Neural progenitor cell (in vitro differentiated cells): ENCODE data around the gene MED31. TPM values are rescaled to one million over a fixed set of nuclear protein-coding genes. Genes with fewer than 3 reads are reported as not detected.
A peak's percentile ranks its signal among the peaks of the same experiment; 100 is the strongest.

Source experiments
- DNase-seq: peaks from one replicate; pipeline ENCODE4 v3.0.0-alpha.2; 2016; ENCODE audit warnings: low spot score
- H2AFZ ChIP-seq: fragments of 200-600 bp; sonication (generic); replicated peaks from 2 replicates; pipeline ENCODE4 v1.6.1; 2016; ENCODE audit warnings: antibody characterized with exemption
- H3F3A ChIP-seq: fragments of 200-600 bp; sonication (generic); 2 replicates; pipeline ENCODE4 v1.6.1; 2016; ENCODE audit warnings: antibody characterized with exemption, low read depth
- H3K27ac ChIP-seq: fragments of 200-600 bp; sonication (generic); 2 replicates; pipeline ENCODE4 v1.5.1; 2016; ENCODE audit warnings: mild to moderate bottlenecking
- H3K27me3 ChIP-seq: fragments of 200-600 bp; sonication (generic); 2 replicates; pipeline ENCODE4 v1.6.1; 2016; ENCODE audit warnings: mild to moderate bottlenecking, moderate library complexity
- H3K36me3 ChIP-seq: fragments of 200-600 bp; sonication (generic); 2 replicates; pipeline ENCODE4 v1.5.1; 2016
- H3K4me1 ChIP-seq: fragments of 200-600 bp; sonication (generic); 2 replicates; pipeline ENCODE4 v1.6.1; 2016; ENCODE audit warnings: mixed run types
- H3K4me2 ChIP-seq: fragments of 200-600 bp; sonication (generic); 2 replicates; pipeline ENCODE4 v1.6.1; 2016
- H3K4me3 ChIP-seq: fragments of 200-600 bp; sonication (generic); 2 replicates; pipeline ENCODE4 v1.5.1; 2016
- H3K79me2 ChIP-seq: fragments of 200-600 bp; sonication (generic); 2 replicates; pipeline ENCODE4 v1.6.1; 2016; ENCODE audit warnings: low read depth
- H3K9ac ChIP-seq: fragments of 200-600 bp; sonication (generic); 2 replicates; pipeline ENCODE4 v1.6.1; 2016
- H3K9me3 ChIP-seq: fragments of 200-600 bp; sonication (generic); 2 replicates; pipeline ENCODE4 v1.5.1; 2016; ENCODE audit warnings: low read depth
- H4K20me1 ChIP-seq: fragments of 200-600 bp; sonication (generic); 2 replicates; pipeline ENCODE4 v1.6.1; 2016; ENCODE audit warnings: low read depth
- H3K27ac Mint-ChIP-seq: 3 replicates; pipeline ENCODE4 v1.8.0; 2021; ENCODE audit warnings: mixed read lengths
- H3K27me3 Mint-ChIP-seq: 2 replicates; pipeline ENCODE4 v1.8.0; 2022; ENCODE audit warnings: low read depth, mild to moderate bottlenecking, inconsistent platforms, moderate library complexity, mixed read lengths; ENCODE audit not compliant: insufficient read depth
- H3K36me3 Mint-ChIP-seq: 3 replicates; pipeline ENCODE4 v1.8.0; 2021; ENCODE audit warnings: mixed read lengths
- H3K4me1 Mint-ChIP-seq: 3 replicates; pipeline ENCODE4 v1.8.0; 2021; ENCODE audit warnings: mixed read lengths
- H3K4me3 Mint-ChIP-seq: 3 replicates; pipeline ENCODE4 v1.8.0; 2021; ENCODE audit warnings: mild to moderate bottlenecking, moderate library complexity, mixed read lengths
- H3K9me3 Mint-ChIP-seq: 3 replicates; pipeline ENCODE4 v1.8.0; 2020; ENCODE audit warnings: mixed read lengths
- EZH2 ChIP-seq: fragments of 200-600 bp; sonication (generic); IDR thresholded peaks from 2 replicates; pipeline ENCODE4 v1.6.1; 2017; ENCODE audit warnings: antibody characterized with exemption, mild to moderate bottlenecking, moderate library complexity
- EZH2phosphoT487 ChIP-seq: fragments of 200-600 bp; sonication (generic); IDR thresholded peaks from 2 replicates; pipeline ENCODE4 v1.6.1; 2017; ENCODE audit warnings: antibody characterized with exemption
- total RNA-seq: library from RNA; depleted of rRNA; stranded (reverse); fragments of >200 nt; gene quantifications from 2 replicates; pipeline ENCODE4 v1.2.3, GENCODE V29; 2015; ENCODE audit warnings: low replicate concordance
- TF ChIP-seq, protein P1 (sequence below): fragments of 200-600 bp; sonication (generic); IDR thresholded peaks from 2 replicates; pipeline ENCODE4 v1.5.1; 2017; ENCODE audit warnings: antibody characterized with exemption, mild to moderate bottlenecking

MED31 gene
- total RNA-seq, 1 donor from 2014 or later = 35.7 TPM

DNA sequence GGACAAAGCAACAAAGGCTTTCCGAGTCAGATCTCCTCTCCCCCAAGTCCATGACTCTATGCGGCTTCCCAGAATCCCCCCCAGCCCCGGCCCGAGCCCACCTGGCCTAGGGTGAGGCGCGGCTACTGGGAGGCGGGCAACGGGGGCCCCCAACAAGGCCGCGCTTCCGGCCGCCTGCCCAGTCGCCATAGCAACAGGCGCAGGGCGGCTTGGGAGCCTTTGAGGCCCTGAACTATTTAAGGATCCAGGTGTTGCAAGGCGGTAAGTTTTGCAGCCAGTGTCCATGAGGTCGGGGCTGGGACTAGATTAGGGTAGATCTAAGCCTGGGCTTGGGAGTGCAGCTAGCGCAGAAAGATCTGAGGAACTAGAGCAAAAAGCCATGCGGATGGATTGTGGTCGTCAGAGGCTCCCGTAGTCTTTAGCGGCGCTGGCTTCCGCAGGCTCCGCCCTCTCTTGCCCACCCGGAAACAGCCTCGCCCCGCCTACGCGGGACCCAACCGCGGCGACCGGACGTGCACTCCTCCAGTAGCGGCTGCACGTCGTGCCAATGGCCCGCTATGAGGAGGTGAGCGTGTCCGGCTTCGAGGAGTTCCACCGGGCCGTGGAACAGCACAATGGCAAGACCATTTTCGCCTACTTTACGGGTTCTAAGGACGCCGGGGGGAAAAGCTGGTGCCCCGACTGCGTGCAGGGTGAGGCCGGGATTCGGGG lies 10.7 kb downstream of the MED31 start, which contains the start of the genes KIAA0753 and TXNDC17:
TSS of gene KIAA0753 (minus strand) at position 176 of the 711 bp plus-strand sequence. CDS start 5,608 bp downstream, outside the sequence.
TSS of gene TXNDC17 (plus strand) at position 525 of the 711 bp plus-strand sequence. CDS start at position 548, 23 bp downstream.
- peaks cover 18% of the 10 kb centered on the region for H4K20me1 ChIP-seq
- H3K79me2 ChIP-seq = peaks cover 64% of the 10 kb centered on the region
- H3K36me3 Mint-ChIP-seq = peaks cover 11% of the 10 kb centered on the region
- no peak for TF ChIP-seq EZH2
- TF ChIP-seq EZH2phosphoT487 = no peak
- TF ChIP-seq, protein P1, sequence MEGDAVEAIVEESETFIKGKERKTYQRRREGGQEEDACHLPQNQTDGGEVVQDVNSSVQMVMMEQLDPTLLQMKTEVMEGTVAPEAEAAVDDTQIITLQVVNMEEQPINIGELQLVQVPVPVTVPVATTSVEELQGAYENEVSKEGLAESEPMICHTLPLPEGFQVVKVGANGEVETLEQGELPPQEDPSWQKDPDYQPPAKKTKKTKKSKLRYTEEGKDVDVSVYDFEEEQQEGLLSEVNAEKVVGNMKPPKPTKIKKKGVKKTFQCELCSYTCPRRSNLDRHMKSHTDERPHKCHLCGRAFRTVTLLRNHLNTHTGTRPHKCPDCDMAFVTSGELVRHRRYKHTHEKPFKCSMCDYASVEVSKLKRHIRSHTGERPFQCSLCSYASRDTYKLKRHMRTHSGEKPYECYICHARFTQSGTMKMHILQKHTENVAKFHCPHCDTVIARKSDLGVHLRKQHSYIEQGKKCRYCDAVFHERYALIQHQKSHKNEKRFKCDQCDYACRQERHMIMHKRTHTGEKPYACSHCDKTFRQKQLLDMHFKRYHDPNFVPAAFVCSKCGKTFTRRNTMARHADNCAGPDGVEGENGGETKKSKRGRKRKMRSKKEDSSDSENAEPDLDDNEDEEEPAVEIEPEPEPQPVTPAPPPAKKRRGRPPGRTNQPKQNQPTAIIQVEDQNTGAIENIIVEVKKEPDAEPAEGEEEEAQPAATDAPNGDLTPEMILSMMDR = no peak
- peak within 1 kb of the TSS; percentile 70 for H3K9ac ChIP-seq
- H3K4me3 Mint-ChIP-seq = peak within 1 kb of the TSS; percentile 97
- H3K4me1 ChIP-seq = peaks cover 11% of the 10 kb centered on the region
- DNase-seq = peak; percentile 93
- peak within 1 kb of the TSS; percentile 54 for H3K27ac ChIP-seq
- H3F3A ChIP-seq = peaks cover 44% of the 10 kb centered on the region
- peak within 1 kb of the TSS; percentile 75 for H3K4me3 ChIP-seq
- peak within 1 kb of the TSS; percentile 95 for H3K4me2 ChIP-seq
- H2AFZ ChIP-seq = peak within 1 kb of the TSS; percentile 78
- peak within 1 kb of the TSS; percentile 100 for H3K27ac Mint-ChIP-seq
- no peaks in the 10 kb centered on the region for H3K27me3 Mint-ChIP-seq
- peaks cover 8% of the 10 kb centered on the region for H3K36me3 ChIP-seq
- no peaks in the 10 kb centered on the region for H3K9me3 ChIP-seq
- H3K4me1 Mint-ChIP-seq = peaks cover 27% of the 10 kb centered on the region
- no peaks in the 10 kb centered on the region for H3K27me3 ChIP-seq
- H3K9me3 Mint-ChIP-seq = no peaks in the 10 kb centered on the region

DNA sequence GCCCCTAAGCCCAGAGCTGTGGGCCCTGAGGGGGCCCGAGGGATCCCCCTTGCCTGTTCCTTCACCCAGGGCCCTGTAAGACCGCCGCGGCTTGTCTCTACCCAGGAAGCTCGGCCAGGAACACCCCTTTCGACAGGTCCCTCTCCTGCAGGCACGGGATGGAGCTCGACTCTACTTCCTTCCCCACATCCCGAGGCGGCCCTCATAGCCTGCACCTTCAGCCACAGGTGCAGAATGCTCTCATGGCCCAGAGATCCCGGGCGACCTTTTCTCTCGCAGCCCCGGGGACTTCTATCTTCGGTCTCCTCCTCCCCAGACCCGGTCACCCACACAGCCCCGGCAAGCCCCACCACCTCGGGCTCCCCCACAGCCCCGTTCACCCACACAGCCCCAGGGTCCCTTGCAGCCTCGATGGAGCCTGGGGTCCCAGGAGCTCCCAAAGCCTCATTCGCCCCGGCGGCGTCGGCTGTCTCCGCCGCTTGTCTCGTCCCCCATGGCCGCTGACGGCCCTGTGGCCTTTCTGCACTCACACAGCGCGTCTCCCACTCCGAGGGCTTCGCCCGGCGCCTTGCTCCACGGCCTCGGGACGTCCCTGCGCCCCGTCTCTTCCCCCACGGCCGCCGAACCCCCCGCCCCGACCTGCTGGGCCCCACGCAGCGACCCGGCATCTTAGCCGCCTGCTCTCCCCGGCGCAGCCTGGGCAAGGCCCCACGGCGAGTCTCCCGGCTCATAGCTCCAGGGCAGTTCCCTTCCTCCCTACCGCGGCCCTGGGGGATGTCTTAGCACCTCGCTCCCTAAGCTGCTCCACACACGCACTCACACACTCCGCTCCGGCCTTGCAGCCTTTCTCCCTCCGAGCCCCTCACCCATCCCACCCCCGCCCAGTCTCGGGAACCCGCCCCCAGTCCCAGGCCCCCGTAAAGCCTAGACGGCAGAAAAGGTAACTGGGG lies 11.5 kb downstream of the MED31 start:
- no peaks in the 10 kb centered on the region for H3K27me3 ChIP-seq
- peak overlapping the region; percentile 75 for H3K4me3 ChIP-seq
- peak overlapping the region; percentile 90 for H3K27ac Mint-ChIP-seq
- H4K20me1 ChIP-seq = peaks cover 18% of the 10 kb centered on the region
- H3K27ac ChIP-seq = no peak overlapping the region
- peak overlapping the region; percentile 95 for H3K4me2 ChIP-seq
- H3K27me3 Mint-ChIP-seq = no peaks in the 10 kb centered on the region
- no peaks in the 10 kb centered on the region for H3K9me3 Mint-ChIP-seq
- H3K4me3 Mint-ChIP-seq = peak overlapping the region; percentile 97
- peaks cover 8% of the 10 kb centered on the region for H3K36me3 ChIP-seq
- DNase-seq = peak; percentile 72
- no peaks in the 10 kb centered on the region for H3K9me3 ChIP-seq
- H3K4me1 Mint-ChIP-seq = peaks cover 27% of the 10 kb centered on the region
- peak overlapping the region; percentile 78 for H2AFZ ChIP-seq
- peaks cover 57% of the 10 kb centered on the region for H3K79me2 ChIP-seq
- peak; percentile 53 for TF ChIP-seq EZH2phosphoT487
- TF ChIP-seq, protein P1 = no peak
- peaks cover 11% of the 10 kb centered on the region for H3K4me1 ChIP-seq
- peak overlapping the region; percentile 70 for H3K9ac ChIP-seq
- H3F3A ChIP-seq = peaks cover 37% of the 10 kb centered on the region
- peaks cover 17% of the 10 kb centered on the region for H3K36me3 Mint-ChIP-seq

DNA sequence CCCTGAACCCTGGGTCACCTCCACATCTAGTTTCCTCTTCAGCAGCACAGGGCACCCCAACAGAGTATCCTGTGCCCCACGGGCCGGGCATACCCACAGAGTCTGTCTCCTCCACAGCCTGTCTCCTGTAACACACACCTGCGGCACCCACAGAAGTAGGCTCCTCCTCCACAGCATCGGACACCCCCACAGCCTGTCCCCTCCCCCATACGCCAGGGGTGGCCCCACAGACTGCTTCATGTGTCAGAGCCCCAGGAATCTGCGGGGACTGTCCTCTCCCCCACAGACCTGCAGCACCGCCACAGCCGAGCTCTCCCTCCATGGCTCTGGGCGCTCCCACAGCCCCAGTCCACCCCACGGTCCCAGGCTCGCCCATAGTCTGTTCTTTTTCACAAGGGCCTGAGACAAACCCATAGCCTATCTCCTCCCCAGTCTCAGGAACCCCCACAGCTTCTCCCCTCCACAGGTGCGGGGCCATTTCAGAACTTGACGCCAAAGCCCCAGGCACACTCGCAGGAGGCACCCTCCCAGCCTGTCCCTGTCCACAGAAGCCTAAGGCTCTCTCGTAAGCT lies 12.3 kb downstream of the MED31 start:
- Mint-ChIP-seq H3K4me3 (peak overlapping the region; percentile 97), H3K4me1 (peaks cover 27% of the 10 kb centered on the region), H3K9me3 (no peaks in the 10 kb centered on the region), H3K27ac (peak overlapping the region; percentile 90), H3K27me3 (no peaks in the 10 kb centered on the region), H3K36me3 (peaks cover 20% of the 10 kb centered on the region)
- peaks cover 8% of the 10 kb centered on the region for H3K36me3 ChIP-seq
- H3K4me1 ChIP-seq = peaks cover 11% of the 10 kb centered on the region
- no peaks in the 10 kb centered on the region for H3K9me3 ChIP-seq
- peak overlapping the region; percentile 75 for H3K4me3 ChIP-seq
- H3K79me2 ChIP-seq = peaks cover 49% of the 10 kb centered on the region
- peaks cover 31% of the 10 kb centered on the region for H3F3A ChIP-seq
- DNase-seq = no peak
- peak overlapping the region; percentile 70 for H3K9ac ChIP-seq
- H3K27me3 ChIP-seq = no peaks in the 10 kb centered on the region
- peaks cover 18% of the 10 kb centered on the region for H4K20me1 ChIP-seq
- no peak overlapping the region for H2AFZ ChIP-seq
- H3K27ac ChIP-seq = no peak overlapping the region
- H3K4me2 ChIP-seq = peak overlapping the region; percentile 95
- TF ChIP-seq EZH2 (no peak), EZH2phosphoT487 (no peak)
- TF ChIP-seq, protein P1 = no peak
